GM12875 (cell line): ENCODE data around the gene SLN.

ENCODE experiments used
- H3K4me3 ChIP-seq: one replicate; pipeline ENCODE4 v1.5.1; 2011; ENCODE audit warnings: low read depth, low read length, control low read depth
- TF ChIP-seq, protein P1 (sequence below): IDR thresholded peaks from 2 replicates; pipeline ENCODE4 v1.5.1; 2011; ENCODE audit warnings: low read depth, mild to moderate bottlenecking, control low read depth, inconsistent platforms, low read length, moderate library complexity, borderline replicate concordance; ENCODE audit not compliant: insufficient read depth

The SLN gene

DNA sequence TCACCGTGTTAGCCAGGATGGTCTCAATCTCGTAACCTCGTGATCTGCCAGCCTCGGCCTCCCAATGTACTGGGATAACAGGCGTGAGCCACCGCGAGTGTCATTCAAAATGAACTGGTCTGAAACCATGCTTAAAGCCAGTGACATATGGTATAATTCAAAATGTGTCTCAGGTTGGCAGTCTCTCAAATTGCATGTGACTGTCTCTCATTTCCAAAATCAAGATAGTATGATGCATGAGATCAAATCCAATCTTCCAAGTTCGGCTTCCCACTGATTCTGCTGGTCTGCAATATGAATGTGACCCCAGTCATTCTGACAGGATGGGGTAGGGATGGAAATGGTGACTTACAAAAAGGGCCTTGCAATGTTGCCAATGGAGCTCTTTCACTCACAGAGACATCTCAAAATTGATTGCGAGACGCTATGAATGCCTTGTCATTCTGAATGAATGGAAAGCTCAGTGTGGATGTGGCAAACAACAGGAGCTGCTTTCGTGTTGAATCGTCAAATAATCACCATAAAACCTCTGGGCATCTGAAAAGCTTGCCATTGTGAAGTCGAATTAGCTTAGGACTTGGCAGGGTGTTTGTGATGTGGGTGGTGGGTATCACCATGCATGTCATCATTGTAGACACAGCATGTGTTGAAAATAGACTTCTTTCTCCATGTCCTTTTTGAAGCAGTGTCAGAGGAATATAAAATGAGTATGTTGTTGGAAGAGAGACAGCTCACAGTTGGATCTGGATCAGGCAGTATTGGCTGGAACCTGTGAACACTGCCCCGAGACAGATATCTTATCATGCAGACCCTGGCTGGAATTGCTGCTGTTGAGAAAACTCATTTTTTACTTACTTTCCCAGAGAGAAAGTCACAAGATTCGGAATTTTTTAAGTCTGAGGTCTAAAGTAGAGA is 12.2 kb downstream of the SLN start:
- TF ChIP-seq, protein P1, sequence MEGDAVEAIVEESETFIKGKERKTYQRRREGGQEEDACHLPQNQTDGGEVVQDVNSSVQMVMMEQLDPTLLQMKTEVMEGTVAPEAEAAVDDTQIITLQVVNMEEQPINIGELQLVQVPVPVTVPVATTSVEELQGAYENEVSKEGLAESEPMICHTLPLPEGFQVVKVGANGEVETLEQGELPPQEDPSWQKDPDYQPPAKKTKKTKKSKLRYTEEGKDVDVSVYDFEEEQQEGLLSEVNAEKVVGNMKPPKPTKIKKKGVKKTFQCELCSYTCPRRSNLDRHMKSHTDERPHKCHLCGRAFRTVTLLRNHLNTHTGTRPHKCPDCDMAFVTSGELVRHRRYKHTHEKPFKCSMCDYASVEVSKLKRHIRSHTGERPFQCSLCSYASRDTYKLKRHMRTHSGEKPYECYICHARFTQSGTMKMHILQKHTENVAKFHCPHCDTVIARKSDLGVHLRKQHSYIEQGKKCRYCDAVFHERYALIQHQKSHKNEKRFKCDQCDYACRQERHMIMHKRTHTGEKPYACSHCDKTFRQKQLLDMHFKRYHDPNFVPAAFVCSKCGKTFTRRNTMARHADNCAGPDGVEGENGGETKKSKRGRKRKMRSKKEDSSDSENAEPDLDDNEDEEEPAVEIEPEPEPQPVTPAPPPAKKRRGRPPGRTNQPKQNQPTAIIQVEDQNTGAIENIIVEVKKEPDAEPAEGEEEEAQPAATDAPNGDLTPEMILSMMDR = no peak
- H3K4me3 ChIP-seq = no peak overlapping the region

DNA sequence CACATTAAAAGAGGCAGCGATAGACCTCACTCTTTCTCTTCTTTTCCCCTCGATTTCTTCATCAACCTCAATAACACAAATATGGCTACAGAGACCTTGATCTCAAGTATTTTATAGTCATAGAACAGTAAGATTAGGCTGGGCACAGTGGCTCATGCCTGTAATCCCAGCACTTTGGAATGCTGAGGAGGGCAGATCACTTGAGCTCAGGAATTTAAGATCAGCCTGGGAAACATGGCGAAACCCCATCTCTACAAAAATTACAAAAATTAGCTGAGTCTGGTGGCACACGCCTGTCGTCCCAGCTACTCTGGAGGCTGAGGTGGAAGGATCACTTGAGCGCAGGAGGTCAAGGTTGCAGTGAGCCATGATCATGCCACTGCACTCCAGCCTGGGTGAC is 14.6 kb downstream of the SLN start:
- TF ChIP-seq, protein P1 = no peak
- no peak overlapping the region for H3K4me3 ChIP-seq

DNA sequence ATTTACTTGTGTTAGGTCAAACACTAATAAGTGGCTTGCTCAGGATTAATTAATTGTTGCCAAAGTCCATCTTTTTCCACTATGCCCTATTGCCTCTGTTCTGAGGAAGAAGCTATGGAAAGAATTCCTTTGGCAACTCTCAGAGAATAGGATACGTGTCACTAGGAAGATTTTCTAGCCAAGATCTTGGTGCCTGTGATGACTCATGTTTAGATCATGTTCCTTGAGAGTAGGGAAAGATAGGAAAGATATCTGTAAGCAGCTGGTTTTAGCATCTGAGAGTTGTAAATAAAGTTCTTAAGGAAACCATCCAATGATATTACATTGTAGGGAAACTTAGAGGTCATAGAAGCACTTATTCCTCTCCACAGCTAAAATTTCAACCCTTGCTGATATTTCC is 15.7 kb downstream of the SLN start:
- TF ChIP-seq, protein P1 = no peak
- no peak overlapping the region for H3K4me3 ChIP-seq

DNA sequence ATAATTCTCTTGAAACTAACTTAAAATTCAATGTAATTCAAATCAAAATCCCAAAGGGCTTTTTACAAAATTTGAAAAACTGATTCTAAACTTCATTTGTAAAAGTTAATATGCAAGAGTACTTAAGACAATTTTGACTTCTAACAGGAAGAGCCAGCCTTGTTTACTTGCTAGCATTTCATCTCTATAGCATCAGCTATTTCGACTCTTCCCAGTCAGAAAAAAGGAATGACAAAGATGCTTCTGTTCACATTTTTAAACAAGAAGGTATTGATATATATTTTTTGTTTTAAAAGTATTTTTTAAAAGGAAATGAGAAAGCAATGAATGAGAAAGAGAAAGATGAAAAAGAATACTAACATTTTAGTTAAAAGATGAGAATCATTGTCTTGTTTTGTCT is 16.4 kb downstream of the SLN start:
- TF ChIP-seq, protein P1 = no peak
- H3K4me3 ChIP-seq = no peak overlapping the region

DNA sequence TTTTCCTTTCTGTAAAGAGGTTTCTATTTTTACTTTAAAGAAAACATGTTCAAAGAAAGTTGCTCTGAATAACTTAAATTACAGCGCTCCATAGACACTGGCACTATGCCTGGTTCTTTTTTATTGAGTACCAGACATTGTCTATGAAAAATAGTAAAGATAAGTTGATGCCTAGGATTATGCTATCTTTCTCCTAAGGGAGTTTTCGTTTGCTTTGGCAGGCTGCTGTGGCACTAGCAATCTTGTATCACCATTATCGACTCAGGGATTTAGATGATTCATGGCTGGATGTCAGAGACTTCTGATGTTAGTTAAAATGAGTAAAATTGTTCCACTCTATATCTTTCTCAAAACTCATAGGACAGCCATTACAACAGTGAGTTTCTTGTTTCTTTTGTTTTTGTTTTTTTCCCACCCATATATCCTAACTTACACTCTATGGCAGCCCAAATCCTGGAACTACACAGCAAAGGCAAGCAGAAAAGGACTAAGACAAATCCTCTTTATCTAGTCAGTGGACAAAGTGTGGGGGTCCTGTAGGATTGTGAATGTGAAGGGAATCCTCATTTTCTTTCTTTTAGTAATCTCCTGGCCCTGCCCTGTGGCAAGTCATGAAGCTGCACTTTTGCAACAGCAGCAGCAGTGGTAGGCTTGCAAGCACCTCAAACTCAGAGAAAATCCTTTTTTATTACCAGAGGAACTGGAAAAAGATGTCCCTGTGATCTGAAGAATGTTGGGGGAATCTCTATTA is 20.7 kb downstream of the SLN start:
- TF ChIP-seq, protein P1 = no peak
- H3K4me3 ChIP-seq = no peak overlapping the region

DNA sequence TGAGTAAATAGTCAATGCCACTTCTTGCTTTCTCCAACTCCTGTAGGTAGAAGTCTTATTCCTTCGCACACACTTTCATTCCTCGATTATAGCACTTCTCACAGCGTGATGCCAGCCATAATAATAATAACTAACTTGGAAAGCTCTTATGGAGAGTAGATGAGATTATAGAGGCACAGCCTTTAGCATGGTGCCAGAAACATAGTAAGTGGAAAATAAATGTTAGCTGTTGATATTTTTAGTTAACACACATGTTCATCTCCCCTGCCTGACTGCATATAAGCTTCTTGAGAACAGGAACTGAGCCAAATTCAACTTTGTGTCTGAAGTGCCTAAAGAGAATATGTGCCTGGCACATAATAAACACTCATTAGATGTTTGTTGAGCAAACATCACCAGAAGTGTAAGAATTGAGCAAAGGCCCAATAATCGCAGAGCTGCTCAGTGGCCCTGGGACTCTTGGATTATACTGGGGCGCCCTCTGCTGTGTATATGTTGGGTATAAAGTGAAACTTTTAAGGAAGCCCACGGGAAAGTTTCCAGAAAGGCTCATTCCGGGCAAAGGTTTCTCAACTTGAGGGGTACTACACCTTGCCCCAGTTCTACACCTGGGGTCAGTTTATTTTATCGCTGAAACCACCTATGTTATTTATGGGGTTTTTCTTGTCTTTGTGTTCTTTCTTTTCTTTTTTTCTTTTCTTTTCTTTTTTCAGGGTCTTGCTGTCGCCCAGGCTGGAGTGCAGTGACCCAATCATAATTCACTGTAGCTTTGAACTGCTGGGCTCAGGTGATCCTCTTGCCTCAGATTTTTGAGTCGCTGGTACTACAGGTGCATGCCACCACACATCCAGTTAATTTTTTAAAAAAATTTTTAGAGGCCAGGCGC is 22.3 kb downstream of the SLN start:
- H3K4me3 ChIP-seq = no peak overlapping the region
- TF ChIP-seq, protein P1 = peak; percentile 46
